EL (cell line): ENCODE measurements around the gene USP48.
"Not testable (repeated sequence)": the region's sequence is repeated elsewhere in the genome, so short reads cannot be mapped to it uniquely, and the experiment has no call there.

Experiments
- DNase-seq: peaks from one replicate; pipeline ENCODE4 v3.0.0-alpha.2; 2016

Gene USP48, protein sequence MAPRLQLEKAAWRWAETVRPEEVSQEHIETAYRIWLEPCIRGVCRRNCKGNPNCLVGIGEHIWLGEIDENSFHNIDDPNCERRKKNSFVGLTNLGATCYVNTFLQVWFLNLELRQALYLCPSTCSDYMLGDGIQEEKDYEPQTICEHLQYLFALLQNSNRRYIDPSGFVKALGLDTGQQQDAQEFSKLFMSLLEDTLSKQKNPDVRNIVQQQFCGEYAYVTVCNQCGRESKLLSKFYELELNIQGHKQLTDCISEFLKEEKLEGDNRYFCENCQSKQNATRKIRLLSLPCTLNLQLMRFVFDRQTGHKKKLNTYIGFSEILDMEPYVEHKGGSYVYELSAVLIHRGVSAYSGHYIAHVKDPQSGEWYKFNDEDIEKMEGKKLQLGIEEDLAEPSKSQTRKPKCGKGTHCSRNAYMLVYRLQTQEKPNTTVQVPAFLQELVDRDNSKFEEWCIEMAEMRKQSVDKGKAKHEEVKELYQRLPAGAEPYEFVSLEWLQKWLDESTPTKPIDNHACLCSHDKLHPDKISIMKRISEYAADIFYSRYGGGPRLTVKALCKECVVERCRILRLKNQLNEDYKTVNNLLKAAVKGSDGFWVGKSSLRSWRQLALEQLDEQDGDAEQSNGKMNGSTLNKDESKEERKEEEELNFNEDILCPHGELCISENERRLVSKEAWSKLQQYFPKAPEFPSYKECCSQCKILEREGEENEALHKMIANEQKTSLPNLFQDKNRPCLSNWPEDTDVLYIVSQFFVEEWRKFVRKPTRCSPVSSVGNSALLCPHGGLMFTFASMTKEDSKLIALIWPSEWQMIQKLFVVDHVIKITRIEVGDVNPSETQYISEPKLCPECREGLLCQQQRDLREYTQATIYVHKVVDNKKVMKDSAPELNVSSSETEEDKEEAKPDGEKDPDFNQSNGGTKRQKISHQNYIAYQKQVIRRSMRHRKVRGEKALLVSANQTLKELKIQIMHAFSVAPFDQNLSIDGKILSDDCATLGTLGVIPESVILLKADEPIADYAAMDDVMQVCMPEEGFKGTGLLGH

DNA sequence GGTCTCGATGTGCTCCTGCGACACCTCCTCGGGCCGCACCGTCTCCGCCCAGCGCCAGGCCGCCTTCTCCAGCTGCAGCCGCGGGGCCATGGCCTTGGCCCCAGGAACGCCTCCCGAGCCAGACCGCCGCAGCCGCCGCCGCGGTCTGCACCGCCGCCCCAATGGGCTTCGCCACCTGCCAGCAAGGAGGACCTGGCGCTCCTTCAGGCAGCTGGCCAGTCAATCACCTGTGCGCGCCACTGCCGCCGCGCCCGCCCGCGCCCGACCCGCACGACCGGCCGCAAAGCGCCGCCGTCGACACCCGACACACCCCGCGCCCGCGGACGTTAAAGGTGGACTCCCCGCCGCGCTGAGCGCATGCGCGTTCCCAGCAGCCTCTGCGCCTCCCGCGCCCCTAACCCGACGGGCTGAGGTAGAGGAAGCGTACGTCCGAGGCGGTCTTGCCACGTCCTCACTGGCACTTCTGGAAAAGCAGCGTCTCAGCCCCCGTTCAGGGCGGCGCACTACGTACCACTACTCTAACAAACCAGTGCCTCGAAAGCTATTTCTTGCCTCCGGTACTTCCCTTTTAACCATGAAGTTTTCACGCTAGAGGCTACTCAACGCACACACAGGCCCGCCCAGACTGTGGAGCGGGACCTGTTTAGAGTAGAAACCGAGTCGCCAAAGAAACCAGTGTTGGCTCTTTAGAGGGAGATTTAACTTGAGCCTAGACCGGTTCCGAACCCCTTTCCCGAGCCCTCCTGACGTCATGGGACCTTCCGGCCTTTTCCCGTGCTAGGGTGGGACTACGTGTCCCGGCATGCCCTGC is at the start of gene USP48:
Gene USP48, minus strand, starts transcription at position 282 of the 811 bp plus-strand sequence. Its CDS starts 192 bp downstream, at position 90.
- DNase-seq, result peak; percentile 97

DNA sequence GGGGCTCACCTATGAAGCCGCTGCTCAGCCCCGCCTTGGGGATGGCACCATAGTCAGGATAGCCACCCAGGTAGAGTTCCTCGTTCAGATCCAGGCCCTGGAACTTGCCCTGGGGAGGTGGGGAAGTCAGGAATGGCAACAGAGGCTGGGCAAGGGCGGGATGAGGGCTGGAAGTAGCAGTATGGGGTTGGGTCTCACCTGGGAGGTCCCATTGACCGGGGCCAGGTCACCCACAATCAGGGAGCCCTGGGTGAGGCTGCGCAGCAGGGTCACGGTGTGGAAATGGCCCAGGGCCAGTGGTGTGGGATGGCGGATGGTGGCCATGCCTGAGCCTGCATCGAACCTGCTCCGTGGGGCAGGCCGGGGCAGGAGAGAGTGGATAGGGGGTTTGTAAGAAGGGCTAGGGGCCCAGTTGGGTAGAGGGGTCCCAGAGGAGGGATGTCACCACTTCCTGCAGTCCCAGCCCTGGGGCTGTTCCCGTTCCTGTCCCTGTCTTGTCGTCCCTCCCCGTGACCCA is 48.6 kb upstream of the USP48 start:
- no peak for DNase-seq

DNA sequence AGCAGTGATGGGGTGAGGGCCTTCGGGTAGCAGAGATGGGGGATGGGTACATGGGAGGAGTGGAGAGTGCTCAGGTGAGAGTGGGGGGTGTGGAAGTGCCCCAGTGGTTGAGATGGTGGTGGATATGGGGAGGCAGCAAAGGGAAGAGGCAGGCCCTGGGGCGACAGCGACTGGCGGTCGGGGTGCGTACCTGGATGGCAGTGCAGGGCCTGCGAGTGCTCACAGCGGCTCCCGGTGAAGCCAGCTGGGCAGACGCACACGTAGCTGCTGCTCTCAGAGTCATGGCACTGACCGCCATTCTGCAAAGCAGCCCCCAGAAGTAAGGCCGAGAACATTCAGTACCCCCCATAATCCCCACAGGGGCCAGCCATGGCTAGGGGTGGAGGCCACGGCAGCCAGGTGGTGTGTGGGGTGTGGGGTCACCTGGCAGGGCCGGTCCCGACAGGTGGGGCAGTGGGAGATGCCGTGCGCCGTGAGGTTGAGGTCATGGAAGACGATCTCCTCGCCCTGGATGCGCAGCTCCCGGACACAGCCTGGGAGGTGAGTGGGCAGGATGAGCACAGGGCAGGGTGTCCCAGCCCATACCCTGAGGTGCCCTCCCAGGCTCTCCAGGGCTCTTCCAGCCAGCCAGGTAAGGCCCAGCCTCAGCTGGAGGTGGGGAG is 48.0 kb upstream of the USP48 start:
- no peak for DNase-seq

DNA sequence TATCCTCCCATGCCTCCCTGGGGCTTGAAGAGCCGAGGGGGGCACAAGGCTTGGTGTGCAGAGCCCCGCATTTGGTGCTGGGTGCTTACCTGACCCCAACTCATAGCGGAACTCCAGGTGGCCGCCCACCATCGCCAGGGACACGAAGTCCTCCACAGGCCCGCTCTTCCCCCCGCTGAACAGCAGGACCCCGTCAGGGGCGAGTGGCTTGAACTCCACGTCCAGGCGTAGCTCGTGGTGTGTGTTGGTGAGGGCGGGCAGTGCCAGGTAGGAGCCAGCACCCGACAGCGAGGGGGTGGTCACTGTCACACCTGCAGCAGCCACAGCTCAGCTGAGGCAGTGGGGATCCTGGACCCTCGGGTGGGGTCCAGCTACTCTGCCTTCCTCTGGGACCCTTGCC is 46.3 kb upstream of the USP48 start:
- DNase-seq, result no peak

DNA sequence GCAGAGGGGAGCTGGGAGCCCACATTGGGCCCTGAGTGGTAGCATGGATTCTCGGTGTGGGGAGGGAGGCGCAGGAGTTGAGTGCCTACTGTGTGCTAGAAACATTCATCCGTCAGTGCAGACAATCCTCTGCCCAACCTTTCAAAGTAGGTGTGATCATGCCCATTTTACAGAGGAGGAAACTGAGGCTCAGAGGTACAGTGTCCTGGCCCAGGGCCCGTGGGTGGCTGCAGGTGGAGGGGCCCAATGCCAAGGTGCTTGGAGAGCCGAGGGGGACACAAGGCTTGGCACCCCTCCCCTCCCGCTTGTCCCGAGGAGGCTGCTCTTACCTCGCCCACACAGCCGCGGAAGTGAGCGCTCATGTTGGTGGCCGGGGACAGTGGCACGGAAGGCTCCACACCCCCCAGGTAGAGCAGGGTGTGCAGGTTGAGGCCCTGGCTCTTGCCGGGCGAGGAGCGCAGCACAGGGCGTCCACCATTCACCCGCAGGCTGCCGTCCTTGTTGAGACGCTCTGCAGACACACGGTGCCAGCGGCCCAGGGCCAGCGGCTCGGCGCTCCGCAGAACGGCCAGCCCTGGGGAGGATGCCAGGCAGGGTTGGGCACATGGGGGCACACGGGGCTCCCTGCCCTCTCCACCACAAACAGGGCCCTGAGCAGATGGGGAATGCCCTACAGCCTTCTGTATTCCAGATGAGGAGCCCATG is 45.7 kb upstream of the USP48 start:
- no peak for DNase-seq

DNA sequence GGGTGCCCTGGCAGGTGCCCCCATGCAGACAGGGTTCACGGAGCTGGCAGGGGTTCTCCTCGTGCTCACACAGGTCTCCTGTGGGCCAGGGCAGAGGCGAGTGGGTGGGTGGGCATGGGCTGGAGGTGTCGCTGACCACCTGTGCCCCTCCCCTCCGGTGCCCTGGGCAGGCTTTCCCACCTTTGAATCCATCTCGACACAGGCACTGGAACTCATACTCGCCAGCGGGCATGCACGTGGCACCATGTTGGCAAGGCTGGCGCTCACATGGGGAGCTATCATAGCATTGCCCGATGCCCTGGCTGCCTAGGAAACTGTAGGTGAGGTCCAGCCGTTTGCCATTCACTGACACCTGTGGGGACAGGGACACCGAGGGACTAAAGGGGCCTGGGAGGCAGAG is 45.1 kb upstream of the USP48 start:
- DNase-seq, result no peak

DNA sequence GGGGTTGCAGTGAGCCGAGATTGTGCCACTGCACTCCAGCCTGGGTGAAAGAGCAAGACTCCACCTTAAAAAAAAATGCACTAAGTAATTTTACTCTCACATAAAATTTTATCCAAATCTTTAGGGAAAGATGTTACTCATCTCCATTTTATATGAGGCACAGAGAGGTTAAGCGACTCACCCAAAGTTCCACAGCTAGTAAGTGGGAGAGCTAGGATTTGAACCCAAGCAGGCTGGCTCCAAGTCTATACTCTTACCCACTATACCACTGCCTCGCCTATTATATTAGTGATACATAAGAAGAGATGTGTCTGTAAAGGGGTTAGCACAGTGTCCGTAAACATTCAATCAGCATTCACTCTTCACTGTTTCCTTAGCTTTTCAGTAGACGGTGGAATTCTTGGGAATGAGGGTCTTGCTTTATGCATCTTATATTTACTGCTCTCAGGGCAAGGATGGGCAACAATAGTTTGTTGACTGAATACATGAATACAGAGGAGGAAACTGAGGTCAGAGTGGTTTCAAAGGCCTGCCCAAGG is 44.3 kb upstream of the USP48 start:
- no peak for DNase-seq

DNA sequence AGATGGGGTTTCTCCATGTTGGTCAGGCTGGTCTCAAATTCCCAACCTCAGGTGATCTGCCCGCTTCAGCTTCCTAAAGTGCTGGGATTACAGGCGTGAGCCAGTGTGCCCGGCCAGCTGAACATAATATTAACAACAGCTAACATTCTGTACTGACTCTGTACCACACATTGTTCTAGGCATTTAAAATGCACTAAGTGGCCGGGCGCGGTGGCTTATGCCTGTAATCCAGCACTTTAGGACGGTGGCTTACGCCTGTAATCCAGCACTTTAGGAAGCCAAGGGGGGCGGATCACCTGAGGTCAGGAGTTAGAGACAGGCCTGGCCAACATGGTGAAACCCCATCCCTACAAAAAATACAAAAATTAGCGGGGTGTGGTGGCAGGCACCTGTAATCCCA is 43.7 kb upstream of the USP48 start:
- DNase-seq, result not testable (repeated sequence)

DNA sequence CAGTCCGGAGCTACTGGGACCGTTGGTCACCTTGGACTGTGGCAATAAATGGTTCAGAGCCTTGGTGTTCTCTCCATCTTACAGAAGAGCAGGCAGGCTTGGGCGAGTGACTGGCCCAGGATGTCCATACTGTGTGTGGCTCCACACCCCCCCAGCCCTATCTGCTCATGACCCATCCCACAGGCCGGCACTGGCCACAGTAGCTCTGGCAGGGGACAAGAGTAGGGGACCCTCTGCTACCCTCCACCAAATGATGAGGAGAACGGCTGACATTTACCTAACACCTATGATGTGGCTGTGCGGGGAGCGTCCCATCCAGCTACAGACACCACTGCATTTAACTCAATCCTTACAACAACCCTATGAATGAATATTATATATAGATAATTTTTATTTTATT is 42.4 kb upstream of the USP48 start:
- DNase-seq, result no peak

DNA sequence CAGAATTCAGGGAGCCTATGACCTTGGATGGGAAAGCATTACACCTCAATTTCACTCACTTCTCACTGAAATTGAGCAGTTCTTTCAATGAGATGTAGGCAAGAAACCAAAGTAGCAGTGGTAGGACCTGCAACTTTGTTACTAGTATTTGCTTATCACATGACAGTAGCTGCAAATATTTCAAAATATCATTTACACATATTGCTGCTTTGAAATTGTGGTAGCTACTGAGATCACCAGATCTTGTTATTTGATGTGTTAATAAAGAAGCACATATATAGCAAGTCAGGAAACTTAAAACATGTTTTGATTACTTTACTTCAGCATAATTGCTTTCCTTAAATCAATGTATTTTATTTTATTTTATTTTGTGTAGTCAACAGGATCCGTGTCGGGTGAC is 42.0 kb upstream of the USP48 start:
- DNase-seq, result no peak

DNA sequence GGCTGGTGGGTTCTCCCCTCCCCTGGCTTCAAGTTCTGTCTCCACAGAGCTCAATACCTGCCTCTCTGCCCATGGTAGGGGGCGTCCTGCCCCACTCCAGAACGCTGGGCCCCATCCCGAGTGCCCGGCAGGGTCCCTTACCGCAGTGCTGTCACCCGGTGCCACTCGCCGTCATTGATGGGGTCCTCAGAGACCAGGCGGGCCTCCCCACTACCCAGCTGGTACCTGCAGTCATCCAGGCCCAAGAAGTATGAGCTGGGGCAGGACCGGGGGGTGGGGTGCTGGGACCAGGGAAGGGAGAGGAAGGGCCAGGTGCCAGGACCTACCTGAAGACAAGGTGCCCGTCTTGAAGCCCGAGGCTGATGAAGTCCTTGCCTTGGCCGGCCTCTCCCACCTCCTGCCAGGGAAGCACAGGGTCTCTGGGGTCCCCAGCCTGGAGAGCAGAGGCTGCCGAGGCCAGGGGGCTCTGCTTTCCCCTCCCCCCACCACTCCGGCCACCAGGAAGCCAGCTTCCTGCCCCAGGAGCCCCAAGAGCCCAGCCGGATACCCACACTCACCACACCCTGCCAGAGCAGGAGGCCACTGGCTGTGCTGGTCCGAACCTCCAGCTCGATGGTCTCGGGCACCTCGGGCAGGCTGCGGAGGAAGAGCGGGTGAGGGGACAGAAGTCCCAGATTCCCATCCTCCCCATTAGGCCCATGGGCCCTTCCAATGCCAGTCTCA is 41.2 kb upstream of the USP48 start:
- no peak for DNase-seq

DNA sequence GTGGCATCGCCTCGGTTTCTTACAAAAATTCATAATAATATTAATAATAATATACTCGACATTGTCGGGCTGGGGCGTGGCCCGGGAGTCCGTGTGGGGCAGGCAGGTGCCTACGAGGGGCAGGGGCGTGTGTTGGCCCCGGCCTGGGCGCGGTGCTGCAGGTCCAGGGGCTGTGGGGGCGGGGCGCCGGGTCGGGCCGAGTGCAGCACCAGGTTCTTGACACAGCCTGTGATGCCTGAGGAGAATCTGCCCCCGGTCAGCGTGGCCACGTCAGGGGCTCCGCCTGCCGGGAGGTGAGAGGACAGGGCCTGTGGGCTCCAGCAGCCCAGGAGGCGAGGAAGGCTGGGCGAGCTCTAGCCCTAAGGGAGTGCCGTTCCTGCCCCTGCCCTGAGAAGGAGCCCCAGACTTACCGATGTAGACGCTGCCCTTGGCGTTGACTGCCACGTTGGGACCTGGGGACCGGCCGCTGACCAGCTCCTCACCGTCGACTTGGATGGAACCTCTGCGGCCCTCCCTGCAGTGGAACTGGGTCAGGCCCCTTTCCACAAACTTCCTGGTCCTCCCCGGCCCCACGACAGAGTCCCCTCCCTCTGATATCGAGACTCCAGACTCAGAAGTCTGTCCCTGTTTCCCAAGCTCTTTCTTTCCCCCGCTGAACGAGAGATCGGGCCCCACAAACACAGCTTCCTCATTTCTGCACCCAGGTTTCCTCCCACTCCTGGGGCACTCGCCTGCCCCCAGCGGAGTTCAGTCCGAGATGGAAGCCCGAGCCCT is 40.4 kb upstream of the USP48 start:
- no peak for DNase-seq

DNA sequence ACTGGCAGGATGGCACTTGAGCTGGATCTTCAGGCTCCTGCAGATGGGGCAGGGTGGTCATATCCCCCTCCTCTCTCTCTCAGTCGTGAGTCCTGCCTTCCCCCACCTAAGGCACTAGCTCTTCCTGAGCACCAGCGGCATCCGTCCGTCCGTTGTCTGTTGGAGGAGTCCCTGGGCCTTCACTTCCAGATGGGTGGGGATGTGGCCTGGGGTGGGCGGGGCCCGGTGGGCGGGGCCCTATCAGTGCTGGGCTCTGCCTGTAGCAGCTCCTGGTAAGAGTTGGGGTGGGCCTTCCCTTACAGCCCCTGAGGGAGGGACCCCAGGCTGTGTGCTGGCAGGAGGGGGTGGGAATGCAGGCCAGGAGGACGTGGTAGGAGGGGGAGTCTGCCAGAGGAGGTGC is 39.4 kb upstream of the USP48 start:
- no peak for DNase-seq

DNA sequence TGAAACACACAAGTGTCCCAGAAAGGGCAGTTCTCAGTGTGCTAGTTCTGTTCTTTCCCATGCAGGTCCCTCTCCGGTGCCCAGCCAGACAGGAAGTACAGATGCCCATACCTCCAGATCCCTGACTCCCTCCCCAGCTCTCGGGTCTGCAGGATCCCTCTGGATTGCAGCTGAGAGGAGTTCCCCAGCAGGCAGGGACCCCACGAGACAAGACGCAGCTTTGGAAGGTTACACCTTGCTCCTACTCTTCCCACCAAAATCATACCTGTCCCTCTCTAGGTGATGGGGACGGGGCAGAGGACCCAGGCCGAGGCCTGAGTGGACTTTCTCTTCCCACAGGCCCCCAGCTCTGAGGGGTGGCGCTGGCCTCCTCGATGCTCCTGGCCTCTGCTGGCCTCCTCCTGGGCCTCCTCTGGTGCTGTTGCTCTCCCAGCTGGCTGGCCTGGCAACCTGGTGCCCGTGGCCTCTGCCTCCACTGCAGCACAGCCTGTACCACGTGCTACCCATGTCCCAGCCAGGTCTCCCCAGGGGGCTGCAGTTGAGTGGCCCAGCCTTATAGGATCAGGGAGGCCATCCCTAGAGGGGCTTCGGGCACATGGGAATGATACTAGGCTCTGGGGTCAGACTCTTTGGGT is 38.6 kb upstream of the USP48 start:
- no peak for DNase-seq

DNA sequence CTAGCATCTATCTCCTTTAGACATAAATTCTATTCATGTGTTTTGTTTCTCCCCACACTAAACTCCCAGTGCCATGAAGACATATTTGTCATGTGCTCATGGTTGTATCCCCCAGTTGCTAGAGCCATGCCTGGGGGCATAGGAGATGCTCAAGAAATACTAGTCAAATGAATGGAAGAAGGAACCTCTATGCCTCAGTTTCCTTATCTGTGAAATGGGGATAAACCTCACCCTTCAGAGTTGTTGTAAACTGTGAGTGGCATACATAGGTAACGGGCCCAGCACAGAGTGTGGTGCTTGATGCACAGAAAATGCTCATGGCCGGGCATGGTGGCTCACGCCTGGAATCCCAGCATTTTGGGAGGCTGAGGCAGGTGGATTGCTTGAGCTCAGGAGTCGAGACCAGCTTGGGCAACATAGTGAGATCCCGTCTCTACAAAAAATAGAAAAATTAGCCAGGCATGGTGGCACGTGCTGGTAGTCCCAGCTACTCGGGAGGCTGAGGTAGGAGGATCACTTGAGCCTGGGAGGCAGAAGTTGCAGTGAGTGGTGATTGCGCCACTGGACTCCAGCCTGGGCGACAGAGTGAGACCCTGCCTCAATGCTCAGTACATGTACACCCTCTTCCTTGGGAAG is 37.8 kb upstream of the USP48 start:
- no peak for DNase-seq

DNA sequence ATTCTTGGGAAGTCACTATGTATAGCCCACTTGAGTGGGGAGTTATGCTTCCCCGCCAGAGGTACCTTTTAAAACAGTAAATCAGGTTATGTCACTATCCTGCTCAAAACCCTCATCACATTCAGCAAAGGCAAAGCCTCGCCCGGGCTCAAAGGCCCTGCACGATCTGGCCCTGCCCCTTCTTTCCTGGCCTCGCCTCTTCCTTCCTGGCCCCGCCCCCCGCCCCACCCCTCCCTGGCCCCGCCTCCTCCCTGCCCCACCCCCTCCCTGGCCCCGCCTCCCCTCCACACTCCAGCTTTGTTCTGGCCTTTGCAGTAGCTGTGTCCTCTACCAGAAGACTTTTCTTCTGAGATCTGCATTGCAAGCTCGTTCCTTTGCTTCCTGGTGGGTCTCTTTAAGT is 35.7 kb upstream of the USP48 start:
- DNase-seq, result peak; percentile 23

DNA sequence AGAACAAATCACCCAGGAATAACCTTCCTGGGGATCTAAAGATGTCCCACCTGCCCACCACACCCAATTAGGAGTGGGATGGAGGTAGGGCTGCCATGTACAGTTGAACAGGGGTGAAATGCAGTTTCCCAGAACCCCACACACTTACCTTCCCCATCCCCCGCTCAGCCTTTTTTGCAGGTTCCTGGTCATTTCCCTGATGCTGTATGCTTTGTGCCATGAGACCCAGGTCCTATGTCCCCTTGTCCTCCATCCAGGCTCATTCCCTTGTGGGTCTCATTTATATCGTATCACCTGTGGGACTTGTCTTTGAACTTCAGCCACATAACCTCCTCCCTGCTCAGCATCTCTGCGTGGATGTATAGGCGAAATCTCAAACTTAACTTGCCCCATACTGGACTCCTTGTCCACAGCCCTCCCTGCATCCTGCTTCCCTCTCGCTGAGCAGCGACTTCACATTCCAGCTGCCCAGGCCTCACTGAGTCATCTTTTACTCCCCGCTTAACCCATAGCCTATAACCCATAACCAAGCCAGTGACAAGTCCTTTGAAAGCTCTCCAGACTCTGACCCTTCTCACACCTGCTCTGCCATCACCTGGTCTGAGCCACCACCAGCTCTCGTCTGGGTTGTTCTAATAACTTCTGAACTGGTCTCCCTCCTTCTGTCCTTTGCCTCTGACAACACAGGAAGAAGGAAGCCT is 33.8 kb upstream of the USP48 start:
- peak; percentile 84 for DNase-seq
